ENCODE measurements around the gene SLC16A6. TPM values are rescaled to one million over a fixed set of nuclear protein-coding genes. Genes with fewer than 3 reads are reported as not detected.
"Not testable (repeated sequence)": the region's sequence is repeated elsewhere in the genome, so short reads cannot be mapped to it uniquely, and the experiment has no call there.

The SLC16A6 gene
- total RNA-seq, 1 donor from 2014 or later: 7.5 TPM

- ATAC-seq (no peak), DNase-seq (no peak)
- Histone ChIP-seq H3K27me3 (no peaks in the 10 kb centered on the region), H3K27ac (no peak overlapping the region), H3K4me1 (peaks cover 4% of the 10 kb centered on the region), H3K9me3 (no peaks in the 10 kb centered on the region), H3K4me3 (no peak overlapping the region), H3K36me3 (no peaks in the 10 kb centered on the region)
- intact Hi-C loops (cut with DNase I): no loop called here
- TF ChIP-seq CTCF (IDR thresholded peaks at IDR 0.05): no peak
Observed at GRCh38 chr17:68231541-68231940, 59.4 kb downstream of the SLC16A6 start.

GRCh38 chr17:68231131-68231530, 59.8 kb downstream of the SLC16A6 start:
- H3K4me3 ChIP-seq; intact Hi-C loops (cut with DNase I); DNase-seq; H3K36me3 ChIP-seq; H3K27me3 ChIP-seq; H3K9me3 ChIP-seq; H3K27ac ChIP-seq; H3K4me1 ChIP-seq; ATAC-seq: not testable (repeated sequence)

GRCh38 chr17:68229619-68230018, 61.3 kb downstream of the SLC16A6 start:
- H3K36me3 ChIP-seq: no peaks in the 10 kb centered on the region
- no peak overlapping the region for H3K27ac ChIP-seq
- TF ChIP-seq CTCF (IDR thresholded peaks at IDR 0.05): no peak
- H3K27me3 ChIP-seq: no peaks in the 10 kb centered on the region
- H3K4me3 ChIP-seq: no peak overlapping the region
- intact Hi-C loops (cut with DNase I): no loop called here
- H3K4me1 ChIP-seq: peaks cover under 1% of the 10 kb centered on the region
- ATAC-seq (no peak), DNase-seq (no peak)
- H3K9me3 ChIP-seq: no peaks in the 10 kb centered on the region

GRCh38 chr17:68228817-68229570, 61.9 kb downstream of the SLC16A6 start:
- DNase-seq (no peak), ATAC-seq (no peak)
- H3K4me1 ChIP-seq: no peaks in the 10 kb centered on the region
- H3K36me3 ChIP-seq: no peaks in the 10 kb centered on the region
- no peak overlapping the region for H3K27ac ChIP-seq
- H3K27me3 ChIP-seq: no peaks in the 10 kb centered on the region
- no peaks in the 10 kb centered on the region for H3K9me3 ChIP-seq
- TF ChIP-seq CTCF (IDR thresholded peaks at IDR 0.05): no peak
- intact Hi-C loops (cut with DNase I): no loop called here
- no peak overlapping the region for H3K4me3 ChIP-seq

GRCh38 chr17:68228039-68228680, 62.8 kb downstream of the SLC16A6 start:
- H3K27ac ChIP-seq; intact Hi-C loops (cut with DNase I); H3K9me3 ChIP-seq; H3K4me3 ChIP-seq; DNase-seq; H3K27me3 ChIP-seq; H3K4me1 ChIP-seq; H3K36me3 ChIP-seq: not testable (repeated sequence)
- ATAC-seq: peak; percentile 82

- H3K4me3 ChIP-seq; H3K9me3 ChIP-seq; H3K4me1 ChIP-seq; intact Hi-C loops (cut with DNase I); H3K27ac ChIP-seq; H3K36me3 ChIP-seq; H3K27me3 ChIP-seq; DNase-seq; ATAC-seq: not testable (repeated sequence)
Observed at GRCh38 chr17:68225055-68225454, 65.9 kb downstream of the SLC16A6 start.

- no peak for TF ChIP-seq CTCF (IDR thresholded peaks at IDR 0.05)
- Histone ChIP-seq H3K36me3 (no peaks in the 10 kb centered on the region), H3K27ac (no peak overlapping the region), H3K4me3 (no peak overlapping the region), H3K9me3 (no peaks in the 10 kb centered on the region), H3K27me3 (no peaks in the 10 kb centered on the region), H3K4me1 (no peaks in the 10 kb centered on the region)
- no peak for DNase-seq
- ATAC-seq: peak; percentile 45
- intact Hi-C loops (cut with DNase I): no loop called here
Observed at GRCh38 chr17:68222606-68223005, 68.3 kb downstream of the SLC16A6 start.
